Loucy (cell line): ENCODE measurements around the gene CUBN.

ENCODE experiments used
- H2AFZ ChIP-seq: fragments of 200-600 bp; sonication (generic); 2 replicates; pipeline ENCODE4 v1.6.0; 2016; ENCODE audit warnings: antibody characterized with exemption, mild to moderate bottlenecking, low read length, moderate library complexity
- H3F3A ChIP-seq: fragments of 200-600 bp; 2 replicates; pipeline ENCODE4 v1.6.0; 2016; ENCODE audit warnings: antibody characterized with exemption, low read depth, mild to moderate bottlenecking
- H3K27me3 ChIP-seq: fragments of 200-600 bp; sonication (generic); 2 replicates; pipeline ENCODE4 v1.6.1; 2014; ENCODE audit warnings: low read length, mild to moderate bottlenecking; ENCODE audit not compliant: insufficient read depth, poor library complexity, severe bottlenecking
- H3K36me3 ChIP-seq: fragments of 200-600 bp; sonication (generic); 2 replicates; pipeline ENCODE4 v1.6.1; 2016; ENCODE audit warnings: low read length; ENCODE audit not compliant: insufficient read depth
- H3K4me1 ChIP-seq: fragments of 200-600 bp; sonication (generic); 2 replicates; pipeline ENCODE4 v1.5.1; 2014; ENCODE audit warnings: low read length, mild to moderate bottlenecking; ENCODE audit not compliant: insufficient read depth, poor library complexity, severe bottlenecking
- H3K4me2 ChIP-seq: fragments of 200-600 bp; sonication (generic); 2 replicates; pipeline ENCODE4 v1.6.0; 2014; ENCODE audit warnings: antibody characterized with exemption, low read length, low read depth, mild to moderate bottlenecking; ENCODE audit not compliant: poor library complexity, severe bottlenecking
- H3K4me3 ChIP-seq: fragments of 200-600 bp; sonication (generic); 2 replicates; pipeline ENCODE4 v1.5.1; 2014; ENCODE audit warnings: low read length, mild to moderate bottlenecking, mixed read lengths; ENCODE audit not compliant: poor library complexity, severe bottlenecking
- H3K79me2 ChIP-seq: fragments of 200-600 bp; sonication (generic); 2 replicates; pipeline ENCODE4 v1.6.1; 2014; ENCODE audit warnings: low read length; ENCODE audit not compliant: insufficient read depth
- H3K9ac ChIP-seq: fragments of 200-600 bp; sonication (generic); 2 replicates; pipeline ENCODE4 v1.6.0; 2014; ENCODE audit warnings: mild to moderate bottlenecking, low read depth, low read length, moderate library complexity; ENCODE audit not compliant: poor library complexity, severe bottlenecking
- H3K9me2 ChIP-seq: fragments of 200-600 bp; sonication (generic); replicated peaks from 2 replicates; pipeline ENCODE4 v1.6.1; 2016; ENCODE audit warnings: low read depth, low read length, mixed read lengths
- H3K9me3 ChIP-seq: fragments of 200-600 bp; sonication (generic); 2 replicates; pipeline ENCODE4 v1.6.1; 2014; ENCODE audit warnings: mild to moderate bottlenecking, antibody characterized with exemption, low read length, low read depth; ENCODE audit not compliant: insufficient read depth
- H4K20me1 ChIP-seq: fragments of 200-600 bp; sonication (generic); 2 replicates; pipeline ENCODE4 v1.6.0; 2014; ENCODE audit warnings: antibody characterized with exemption, low read length, mild to moderate bottlenecking; ENCODE audit not compliant: insufficient read depth, poor library complexity, severe bottlenecking
- CTCF ChIP-seq: fragments of 200-600 bp; sonication (generic); conservative IDR thresholded peaks from 2 replicates; pipeline ENCODE4 v1.5.1; 2014; ENCODE audit warnings: mild to moderate bottlenecking, antibody characterized with exemption, low read length
- EZH2phosphoT487 ChIP-seq: fragments of 200-600 bp; IDR thresholded peaks from 2 replicates; pipeline ENCODE4 v1.6.1; 2018; ENCODE audit warnings: antibody characterized with exemption, mild to moderate bottlenecking, moderate library complexity, borderline replicate concordance

The CUBN gene

GRCh38 chr10:16857419-16857818 lies 272.2 kb downstream of the CUBN start:
- no peak overlapping the region for H3K4me3 ChIP-seq
- no peaks in the 10 kb centered on the region for H3K9me3 ChIP-seq
- H3K36me3 ChIP-seq = no peaks in the 10 kb centered on the region
- TF ChIP-seq CTCF (no peak), EZH2phosphoT487 (no peak)
- no peaks in the 10 kb centered on the region for H4K20me1 ChIP-seq
- no peaks in the 10 kb centered on the region for H3K9me2 ChIP-seq
- no peak overlapping the region for H3K9ac ChIP-seq
- H3F3A ChIP-seq = no peaks in the 10 kb centered on the region
- no peaks in the 10 kb centered on the region for H3K79me2 ChIP-seq
- H2AFZ ChIP-seq = no peak overlapping the region
- H3K4me1 ChIP-seq = no peaks in the 10 kb centered on the region
- no peak overlapping the region for H3K4me2 ChIP-seq
- H3K27me3 ChIP-seq = no peaks in the 10 kb centered on the region

- Histone ChIP-seq H2AFZ (no peak overlapping the region), H3F3A (no peaks in the 10 kb centered on the region)
Observed at GRCh38 chr10:16856567-16856966, 273.0 kb downstream of the CUBN start.

GRCh38 chr10:16856092-16856491 lies 273.5 kb downstream of the CUBN start:
- Histone ChIP-seq H3K36me3 (no peaks in the 10 kb centered on the region), H3F3A (no peaks in the 10 kb centered on the region), H3K4me1 (no peaks in the 10 kb centered on the region), H3K9me2 (no peaks in the 10 kb centered on the region), H3K4me3 (no peak overlapping the region), H4K20me1 (no peaks in the 10 kb centered on the region), H3K27me3 (no peaks in the 10 kb centered on the region), H3K79me2 (no peaks in the 10 kb centered on the region), H3K4me2 (no peak overlapping the region), H3K9ac (no peak overlapping the region), H3K9me3 (no peaks in the 10 kb centered on the region), H2AFZ (no peak overlapping the region)
- TF ChIP-seq CTCF = no peak
- TF ChIP-seq EZH2phosphoT487 = no peak

More at GRCh38 chr10:16856567-16856966, 273.0 kb downstream of the CUBN start:
- H3K27me3 ChIP-seq = no peaks in the 10 kb centered on the region
- H3K4me2 ChIP-seq = no peak overlapping the region
- H3K4me3 ChIP-seq = no peak overlapping the region
- H3K9me3 ChIP-seq = no peaks in the 10 kb centered on the region
- no peaks in the 10 kb centered on the region for H3K79me2 ChIP-seq
- no peaks in the 10 kb centered on the region for H3K9me2 ChIP-seq
- no peak for TF ChIP-seq EZH2phosphoT487
- no peak for TF ChIP-seq CTCF
- H4K20me1 ChIP-seq = no peaks in the 10 kb centered on the region
- no peaks in the 10 kb centered on the region for H3K36me3 ChIP-seq
- no peak overlapping the region for H3K9ac ChIP-seq
- H3K4me1 ChIP-seq = no peaks in the 10 kb centered on the region
